Smooth muscle cell (in vitro differentiated cells): ENCODE measurements around the gene MOGAT2. TPM values are rescaled to one million over a fixed set of nuclear protein-coding genes. Genes with fewer than 3 reads are reported as not detected.

Experiments
- DNase-seq: peaks from one replicate; lab custom pipeline; 2025; ENCODE audit not compliant: unreplicated experiment; lab: John Stamatoyannopoulos, UW
- H2AFZ ChIP-seq: fragments of 200-600 bp; sonication (generic); 2 replicates; pipeline ENCODE4 v1.6.0; 2016; ENCODE audit warnings: antibody characterized with exemption, low read depth, mild to moderate bottlenecking
- H3F3A ChIP-seq: fragments of 200-600 bp; sonication (generic); 2 replicates; pipeline ENCODE4 v1.6.0; 2017; ENCODE audit warnings: antibody characterized with exemption, low read depth
- H3K27ac ChIP-seq: fragments of 200-600 bp; sonication (generic); 2 replicates; pipeline ENCODE4 v1.5.1; 2016; ENCODE audit warnings: low read depth, mild to moderate bottlenecking
- H3K27me3 ChIP-seq: fragments of 200-600 bp; sonication (generic); 2 replicates; pipeline ENCODE4 v1.6.1; 2016; ENCODE audit warnings: low read depth, mild to moderate bottlenecking
- H3K36me3 ChIP-seq: fragments of 200-600 bp; sonication (generic); 2 replicates; pipeline ENCODE4 v1.5.1; 2016; ENCODE audit warnings: low read depth
- H3K4me1 ChIP-seq: fragments of 200-600 bp; sonication (generic); 2 replicates; pipeline ENCODE4 v1.5.1; 2016; ENCODE audit warnings: low read depth
- H3K4me2 ChIP-seq: fragments of 200-600 bp; sonication (generic); 2 replicates; pipeline ENCODE4 v1.6.0; 2016; ENCODE audit warnings: mild to moderate bottlenecking
- H3K4me3 ChIP-seq: fragments of 200-600 bp; sonication (generic); 2 replicates; pipeline ENCODE4 v1.5.1; 2016; ENCODE audit warnings: mild to moderate bottlenecking
- H3K79me2 ChIP-seq: fragments of 200-600 bp; sonication (generic); 2 replicates; pipeline ENCODE4 v1.6.0; 2016; ENCODE audit warnings: low read depth, mild to moderate bottlenecking
- H3K9ac ChIP-seq: fragments of 200-600 bp; sonication (generic); 2 replicates; pipeline ENCODE4 v1.6.0; 2016; ENCODE audit warnings: low read depth
- H3K9me3 ChIP-seq: fragments of 200-600 bp; sonication (generic); replicated peaks from 2 replicates; pipeline ENCODE4 v1.5.1; 2016; ENCODE audit warnings: low read depth
- H4K20me1 ChIP-seq: fragments of 200-600 bp; sonication (generic); 2 replicates; pipeline ENCODE4 v1.6.0; 2016; ENCODE audit warnings: low read depth
- CTCF ChIP-seq: fragments of 200-600 bp; sonication (generic); IDR thresholded peaks from 2 replicates; pipeline ENCODE4 v1.5.1; 2017; ENCODE audit warnings: borderline replicate concordance, mild to moderate bottlenecking, antibody characterized with exemption; ENCODE audit not compliant: insufficient read depth, poor library complexity, severe bottlenecking
- WGBS: methylation state at CpG from one replicate; pipeline ENCODE4 v1.1.7; 2016; ENCODE audit warnings: low lambda C conversion rate; 5-methylcytosine and 5-hydroxymethylcytosine counted together
- polyA plus RNA-seq: library from polyadenylated mRNA; unstranded; fragments of >200 nt; fragmentation: Nextera tagmentation; extraction: Ambion mirVana; gene quantifications from 2 replicates; pipeline ENCODE4 v1.2.1, GENCODE V29; 2016
- total RNA-seq: library from RNA; depleted of rRNA; stranded (reverse); fragments of >200 nt; gene quantifications from 2 replicates; pipeline ENCODE4 v1.2.3, GENCODE V29; 2014

The MOGAT2 gene
- total and polyA plus RNA-seq, 2 experiments from 2014 or later: not detected

- TF ChIP-seq CTCF: no peak
- WGBS: 86% methylated on average over 2 of the region's 2 CpGs
- Histone ChIP-seq H3K27ac (no peak overlapping the region), H3K9ac (no peak overlapping the region), H3K9me3 (no peaks in the 10 kb centered on the region), H3K4me2 (no peak overlapping the region), H3K79me2 (no peaks in the 10 kb centered on the region), H3K27me3 (peaks cover 14% of the 10 kb centered on the region), H4K20me1 (no peaks in the 10 kb centered on the region), H3K4me3 (no peak overlapping the region), H3F3A (no peaks in the 10 kb centered on the region), H3K4me1 (no peaks in the 10 kb centered on the region), H2AFZ (no peak overlapping the region), H3K36me3 (no peaks in the 10 kb centered on the region)
- DNase-seq: no peak
Measured at GRCh38 chr11:75700940-75701339, 16.7 kb upstream of the MOGAT2 start.

GRCh38 chr11:75703695-75704237 is 13.9 kb upstream of the MOGAT2 start:
- H3K4me3 ChIP-seq: no peak overlapping the region
- H3K9me3 ChIP-seq: no peaks in the 10 kb centered on the region
- H3K79me2 ChIP-seq: no peaks in the 10 kb centered on the region
- no peak for TF ChIP-seq CTCF
- DNase-seq: no peak
- no peaks in the 10 kb centered on the region for H4K20me1 ChIP-seq
- H3K27me3 ChIP-seq: peaks cover 10% of the 10 kb centered on the region
- H3K36me3 ChIP-seq: no peaks in the 10 kb centered on the region
- no peaks in the 10 kb centered on the region for H3K4me1 ChIP-seq
- WGBS: 76% methylated on average over 7 of the region's 7 CpGs
- no peaks in the 10 kb centered on the region for H3F3A ChIP-seq
- H3K27ac ChIP-seq: no peak overlapping the region
- H3K9ac ChIP-seq: no peak overlapping the region
- no peak overlapping the region for H3K4me2 ChIP-seq
- no peak overlapping the region for H2AFZ ChIP-seq

- Histone ChIP-seq H2AFZ (no peak overlapping the region), H3K36me3 (no peaks in the 10 kb centered on the region), H3K4me3 (no peak overlapping the region), H3K27ac (no peak overlapping the region), H3F3A (no peaks in the 10 kb centered on the region), H3K79me2 (no peaks in the 10 kb centered on the region), H3K4me2 (no peak overlapping the region), H3K4me1 (no peaks in the 10 kb centered on the region), H3K27me3 (no peaks in the 10 kb centered on the region), H3K9me3 (no peaks in the 10 kb centered on the region), H4K20me1 (no peaks in the 10 kb centered on the region), H3K9ac (no peak overlapping the region)
- no peak for DNase-seq
- TF ChIP-seq CTCF: no peak
- WGBS: 97% methylated on average over 3 of the region's 3 CpGs
Measured at GRCh38 chr11:75705541-75705940, 12.1 kb upstream of the MOGAT2 start.

- Histone ChIP-seq H3F3A (no peaks in the 10 kb centered on the region), H3K79me2 (no peaks in the 10 kb centered on the region), H3K36me3 (no peaks in the 10 kb centered on the region), H3K9me3 (no peaks in the 10 kb centered on the region), H3K27me3 (no peaks in the 10 kb centered on the region), H3K4me2 (peak overlapping the region; percentile 49), H3K27ac (no peak overlapping the region), H3K9ac (no peak overlapping the region), H3K4me3 (no peak overlapping the region), H3K4me1 (no peaks in the 10 kb centered on the region), H2AFZ (no peak overlapping the region), H4K20me1 (no peaks in the 10 kb centered on the region)
- peak; percentile 10 for DNase-seq
- peak; percentile 92 for TF ChIP-seq CTCF
- WGBS: 13% methylated on average over 14 of the region's 17 CpGs
Measured at GRCh38 chr11:75706260-75706729, 11.3 kb upstream of the MOGAT2 start.
